ENCODE data around the gene SLC9A6. TPM values are rescaled to one million over a fixed set of nuclear protein-coding genes. Genes with fewer than 3 reads are reported as not detected.
A peak's percentile ranks its signal among the peaks of the same experiment; 100 is the strongest.

Gene SLC9A6
- total RNA-seq: 10 to 100 TPM; 14.7 to 17.2 TPM
- polyA plus RNA-seq: 10 to 100 TPM in 1 of 2 donors, 1 to 10 TPM in 1; 7.0 to 16.7 TPM
- long read RNA-seq, donor 1, full-length matches to known transcripts: 3 of 12 reads
- long read RNA-seq, donor 1, partial matches to known transcripts: 4 of 12 reads
- long read RNA-seq, donor 1, other reads (novel, unspliced or antisense): 5 of 12 reads
- long read RNA-seq, donor 2, full-length matches to known transcripts: 3 of 7 reads
- long read RNA-seq, donor 2, partial matches to known transcripts: 0 of 7 reads
- long read RNA-seq, donor 2, other reads (novel, unspliced or antisense): 4 of 7 reads

DNA sequence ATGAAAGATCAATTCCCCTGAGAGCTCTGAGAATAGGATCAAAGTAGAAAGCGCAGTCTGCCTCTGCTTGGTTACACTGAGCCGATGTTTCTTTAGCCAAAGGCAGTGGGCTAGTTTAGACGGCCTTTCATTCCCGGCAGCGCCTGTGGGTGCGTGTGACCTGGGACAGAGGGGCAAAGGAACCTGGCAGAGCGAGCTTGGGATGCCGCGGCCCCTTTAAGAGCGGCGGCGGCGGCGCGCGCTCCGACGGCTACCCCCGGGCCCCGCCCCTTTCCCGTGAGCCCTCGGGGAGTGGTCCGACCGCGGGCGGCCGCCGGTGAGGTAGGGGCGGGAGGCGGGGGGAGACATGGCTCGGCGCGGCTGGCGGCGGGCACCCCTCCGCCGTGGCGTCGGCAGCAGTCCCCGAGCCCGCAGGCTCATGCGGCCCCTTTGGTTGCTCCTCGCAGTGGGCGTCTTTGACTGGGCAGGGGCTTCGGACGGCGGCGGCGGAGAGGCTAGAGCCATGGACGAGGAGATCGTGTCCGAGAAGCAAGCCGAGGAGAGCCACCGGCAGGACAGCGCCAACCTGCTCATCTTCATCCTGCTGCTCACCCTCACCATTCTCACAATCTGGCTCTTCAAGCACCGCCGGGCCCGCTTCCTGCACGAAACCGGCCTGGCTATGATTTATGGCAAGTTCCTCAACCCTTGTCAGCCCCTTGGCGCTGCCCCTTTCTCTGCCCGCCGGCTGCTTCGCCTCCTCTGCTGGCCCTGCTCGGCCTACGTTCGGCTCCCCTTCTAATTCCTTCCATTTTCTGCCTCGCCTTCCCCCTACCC, at the start of gene SLC9A6:
SLC9A6 (plus strand) TSS at position 279 of the 816 bp plus-strand sequence; CDS start at position 503, 224 bp downstream.
- peak; percentile 93 for ATAC-seq (ENCODE audit: low FRiP score)
- Histone ChIP-seq H3K4me3 (ENCODE audit: low read length in 2 of 2) (peak within 1 kb of the TSS; percentile 47 to 90), H3K27me3 (ENCODE audit: control insufficient read depth in 1 of 2, insufficient read depth in 2 of 2, low read length in 1 of 2) (no peaks in the 10 kb centered on the region), H3K27ac (ENCODE audit: low read depth in 1 of 2, low read length in 2 of 2) (peak within 1 kb of the TSS in 1 of 2 donors; percentile 94), H3K4me1 (ENCODE audit: control insufficient read depth in 1 of 2, insufficient read depth in 2 of 2, low read length in 2 of 2) (no peaks in the 10 kb centered on the region), H3K36me3 (ENCODE audit: control insufficient read depth in 1 of 2, insufficient read depth in 2 of 2, low read length in 1 of 2) (no peaks in the 10 kb centered on the region), H3K9me3 (ENCODE audit: control insufficient read depth, low read length) (no peaks in the 10 kb centered on the region)
- DNase-seq: peak; percentile 82 to 90
- WGBS, 2 donors: 0 to 28% methylated on average over 61 to 67 of the region's 68 CpGs
- intact Hi-C loops (cut with DNase I): no loop called here

DNA sequence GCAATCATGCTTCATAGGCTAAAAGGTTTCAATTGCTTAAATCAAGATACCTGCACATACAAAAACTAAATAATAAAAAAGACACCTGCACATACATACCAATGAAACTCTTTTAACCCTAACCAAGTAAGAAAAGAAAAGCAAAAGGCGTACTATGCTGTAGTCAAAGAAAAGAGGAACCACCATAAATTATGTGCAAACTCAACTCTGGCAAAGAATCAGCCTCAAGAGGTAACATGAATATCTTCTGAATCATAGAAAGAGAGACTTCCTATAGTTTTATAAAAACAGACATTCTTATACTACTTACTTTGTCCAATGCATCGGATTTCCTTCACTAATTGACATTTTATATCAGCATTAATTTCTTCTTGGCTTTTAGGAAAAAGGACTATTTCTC, 40.7 kb upstream of the SLC9A6 start:
- no peaks in the 10 kb centered on the region for H3K9me3 ChIP-seq (ENCODE audit: control insufficient read depth, low read length)
- no peak for DNase-seq
- H3K36me3 ChIP-seq (ENCODE audit: control insufficient read depth in 1 of 2, insufficient read depth in 2 of 2, low read length in 1 of 2): peaks cover 0 to 3% of the 10 kb centered on the region in 2 donors
- H3K4me3 ChIP-seq (ENCODE audit: low read length in 2 of 2): no peak overlapping the region
- H3K27me3 ChIP-seq (ENCODE audit: control insufficient read depth in 1 of 2, insufficient read depth in 2 of 2, low read length in 1 of 2): no peaks in the 10 kb centered on the region
- H3K27ac ChIP-seq (ENCODE audit: low read depth in 1 of 2, low read length in 2 of 2): no peak overlapping the region
- no peaks in the 10 kb centered on the region for H3K4me1 ChIP-seq (ENCODE audit: control insufficient read depth in 1 of 2, insufficient read depth in 2 of 2, low read length in 2 of 2)
- 75 to 93% methylated on average over 2 of the region's 2 CpGs for WGBS, 2 donors
- intact Hi-C loops (cut with DNase I): no loop called here
- no peak for ATAC-seq (ENCODE audit: low FRiP score)

DNA sequence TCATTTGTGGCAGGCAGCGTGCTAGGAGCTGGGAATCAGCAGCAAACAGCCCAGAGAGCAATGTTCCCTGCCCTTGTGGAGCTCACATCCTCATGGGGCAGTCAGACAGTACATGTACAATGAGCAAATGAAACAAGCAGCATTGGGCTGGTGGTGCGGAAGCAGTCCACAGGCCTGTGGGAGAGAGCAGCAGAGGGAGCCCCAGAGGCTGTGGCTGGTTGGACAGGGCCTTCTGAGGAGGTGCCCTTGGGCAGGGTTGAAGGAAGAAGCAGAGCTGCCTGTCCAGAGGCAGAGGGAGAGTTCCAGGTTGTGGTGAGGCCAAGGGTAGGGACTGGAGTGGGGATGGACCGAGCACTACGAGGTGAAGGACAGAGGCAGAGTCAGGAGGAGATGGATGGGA, 33.9 kb upstream of the SLC9A6 start:
- ATAC-seq (ENCODE audit: low FRiP score): no peak
- 68 to 88% methylated on average over 4 of the region's 4 CpGs for WGBS, 2 donors

DNA sequence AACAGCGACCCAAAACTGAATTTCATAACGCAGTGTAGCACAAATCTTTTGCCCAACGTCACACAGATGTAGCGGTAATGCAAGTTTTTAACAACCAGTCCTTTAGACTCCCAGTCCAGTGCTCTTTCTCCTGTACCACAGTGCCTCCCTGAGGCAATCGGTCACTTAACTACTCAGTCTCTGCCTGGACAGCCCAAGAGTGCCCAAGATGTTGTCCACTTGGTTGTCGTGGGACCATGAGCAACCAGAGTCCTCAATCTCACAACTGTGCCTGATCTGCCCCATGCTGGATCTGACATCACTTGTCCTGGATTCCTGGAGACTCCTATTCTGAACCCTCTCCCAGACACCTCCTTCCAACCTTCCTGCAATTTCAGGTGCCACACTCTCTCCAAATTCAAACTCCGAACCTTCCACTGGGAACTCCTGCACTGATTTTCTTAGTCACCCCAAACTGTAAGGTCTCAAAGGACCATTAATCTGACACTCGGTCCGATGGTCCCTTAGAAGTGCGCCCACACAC, 12.1 kb upstream of the SLC9A6 start:
- ATAC-seq (ENCODE audit: low FRiP score) (peak; percentile 50), DNase-seq (no peak)
- Histone ChIP-seq H3K9me3 (ENCODE audit: control insufficient read depth, low read length) (no peaks in the 10 kb centered on the region), H3K4me3 (ENCODE audit: low read length in 2 of 2) (peak overlapping the region; percentile 22 to 76), H3K36me3 (ENCODE audit: control insufficient read depth in 1 of 2, insufficient read depth in 2 of 2, low read length in 1 of 2) (no peaks in the 10 kb centered on the region), H3K4me1 (ENCODE audit: control insufficient read depth in 1 of 2, insufficient read depth in 2 of 2, low read length in 2 of 2) (no peaks in the 10 kb centered on the region), H3K27me3 (ENCODE audit: control insufficient read depth in 1 of 2, insufficient read depth in 2 of 2, low read length in 1 of 2) (no peaks in the 10 kb centered on the region), H3K27ac (ENCODE audit: low read depth in 1 of 2, low read length in 2 of 2) (peak overlapping the region in 1 of 2 donors; percentile 92)
- intact Hi-C loops (cut with DNase I): loop anchor here in 1 of 2 donors (2.0 to 5.0 kb wide), 2 partner anchors 452 to 524 kb away; partner anchors contain the start of genes HTATSF1 and INTS6L
- 1 to 35% methylated on average over 10 of the region's 10 CpGs for WGBS, 2 donors

More for the DNA sequence above, 33.9 kb upstream of the SLC9A6 start:
- intact Hi-C loops (cut with DNase I): no loop called here
- DNase-seq: no peak
- no peak overlapping the region for H3K27ac ChIP-seq (ENCODE audit: low read depth in 1 of 2, low read length in 2 of 2)
- H3K4me1 ChIP-seq (ENCODE audit: control insufficient read depth in 1 of 2, insufficient read depth in 2 of 2, low read length in 2 of 2): no peaks in the 10 kb centered on the region
- H3K36me3 ChIP-seq (ENCODE audit: control insufficient read depth in 1 of 2, insufficient read depth in 2 of 2, low read length in 1 of 2): no peaks in the 10 kb centered on the region
- no peaks in the 10 kb centered on the region for H3K27me3 ChIP-seq (ENCODE audit: control insufficient read depth in 1 of 2, insufficient read depth in 2 of 2, low read length in 1 of 2)
- no peak overlapping the region for H3K4me3 ChIP-seq (ENCODE audit: low read length in 2 of 2)
- no peaks in the 10 kb centered on the region for H3K9me3 ChIP-seq (ENCODE audit: control insufficient read depth, low read length)

DNA sequence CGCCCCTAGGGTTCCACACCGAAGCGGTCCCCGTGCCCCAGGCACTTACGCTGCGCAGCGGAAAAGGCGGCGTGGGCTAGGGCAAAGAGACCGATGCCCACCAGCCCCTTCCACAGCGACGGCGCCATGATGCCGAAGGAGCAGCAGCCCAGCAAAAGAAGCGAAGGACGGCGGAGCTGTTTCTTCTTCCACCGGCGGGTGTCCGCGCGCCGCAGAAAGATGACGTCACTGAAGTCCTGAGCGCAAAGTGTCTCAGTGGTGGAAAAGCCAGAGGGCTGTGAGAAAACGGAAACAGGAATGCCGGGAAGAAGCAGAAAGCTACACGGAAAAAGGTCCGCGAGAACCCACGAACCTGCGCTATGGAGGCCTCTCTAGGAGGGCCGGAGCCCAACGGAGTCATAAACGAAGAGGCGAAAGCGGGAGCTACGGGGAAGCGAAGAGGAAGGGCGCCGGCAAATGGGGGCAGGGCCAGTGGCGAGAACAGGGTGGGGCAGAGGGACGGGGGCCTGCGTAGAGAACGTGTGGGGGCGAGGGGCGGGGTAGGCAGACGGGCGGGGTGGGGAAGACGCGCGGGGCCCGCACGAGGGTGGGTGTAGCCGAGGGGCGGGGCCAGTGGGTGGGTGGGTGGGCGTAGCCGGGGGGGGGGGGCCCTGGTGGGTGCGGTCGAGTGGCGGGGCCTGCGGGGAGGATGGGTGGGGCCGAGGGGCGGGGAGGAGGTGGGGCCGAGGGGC, 11.5 kb upstream of the SLC9A6 start, which contains the start of gene MMGT1:
MMGT1 (minus strand) TSS at position 441 of the 731 bp plus-strand sequence; CDS start at position 128, 313 bp downstream.
- WGBS, 2 donors: 1 to 39% methylated on average over 49 to 51 of the region's 65 CpGs

DNA sequence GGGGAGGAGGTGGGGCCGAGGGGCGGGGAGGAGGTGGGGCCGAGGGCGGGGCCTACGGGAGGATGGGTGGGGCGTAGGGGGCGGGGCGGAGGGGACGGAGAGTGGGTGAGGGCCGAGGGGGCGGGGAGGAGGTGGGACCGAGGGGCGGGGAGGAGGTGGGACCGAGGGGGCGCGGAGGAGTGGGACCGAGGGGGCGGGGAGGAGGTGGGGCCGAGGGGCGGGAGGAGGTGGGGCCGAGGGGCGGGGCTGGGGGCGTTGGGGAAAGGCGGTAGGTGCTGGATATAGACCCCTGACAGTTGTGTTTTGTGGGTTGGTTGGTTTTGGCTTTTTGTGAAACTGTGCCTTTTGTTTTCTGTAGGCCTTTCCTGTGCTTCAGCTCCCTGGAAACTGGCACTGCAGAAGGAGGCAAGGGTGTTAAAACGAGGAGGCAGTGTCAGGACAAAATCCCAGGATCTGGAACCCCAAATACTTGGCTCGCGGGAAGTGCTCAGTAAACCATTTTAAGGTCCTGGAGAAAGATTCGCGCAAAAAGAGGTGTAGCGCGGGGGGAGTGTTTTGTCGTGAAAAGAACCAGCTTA, 10.9 kb upstream of the SLC9A6 start:
- Histone ChIP-seq H3K27ac (ENCODE audit: low read depth in 1 of 2, low read length in 2 of 2) (peak overlapping the region in 1 of 2 donors; percentile 59), H3K36me3 (ENCODE audit: control insufficient read depth in 1 of 2, insufficient read depth in 2 of 2, low read length in 1 of 2) (no peaks in the 10 kb centered on the region), H3K27me3 (ENCODE audit: control insufficient read depth in 1 of 2, insufficient read depth in 2 of 2, low read length in 1 of 2) (no peaks in the 10 kb centered on the region), H3K9me3 (ENCODE audit: control insufficient read depth, low read length) (no peaks in the 10 kb centered on the region), H3K4me1 (ENCODE audit: control insufficient read depth in 1 of 2, insufficient read depth in 2 of 2, low read length in 2 of 2) (no peaks in the 10 kb centered on the region), H3K4me3 (ENCODE audit: low read length in 2 of 2) (peak overlapping the region in 1 of 2 donors; percentile 48)
- intact Hi-C loops (cut with DNase I): loop anchor here in 1 of 2 donors (5.0 kb wide), 1 partner anchor 523 kb away; the partner anchor contains the start of gene HTATSF1
- DNase-seq (peak; percentile 82 to 92), ATAC-seq (ENCODE audit: low FRiP score) (peak; percentile 73)
- 7 to 32% methylated on average over 15 to 28 of the region's 32 CpGs for WGBS, 2 donors

More for the DNA sequence above, 11.5 kb upstream of the SLC9A6 start, which contains the start of gene MMGT1:
- H3K27ac ChIP-seq (ENCODE audit: low read depth in 1 of 2, low read length in 2 of 2): peak within 1 kb of the TSS; percentile 29 to 92
- H3K9me3 ChIP-seq (ENCODE audit: control insufficient read depth, low read length): no peaks in the 10 kb centered on the region
- peak within 1 kb of the TSS; percentile 22 to 76 for H3K4me3 ChIP-seq (ENCODE audit: low read length in 2 of 2)
- no peaks in the 10 kb centered on the region for H3K4me1 ChIP-seq (ENCODE audit: control insufficient read depth in 1 of 2, insufficient read depth in 2 of 2, low read length in 2 of 2)
- DNase-seq: peak; percentile 91 to 93
- H3K27me3 ChIP-seq (ENCODE audit: control insufficient read depth in 1 of 2, insufficient read depth in 2 of 2, low read length in 1 of 2): no peaks in the 10 kb centered on the region
- H3K36me3 ChIP-seq (ENCODE audit: control insufficient read depth in 1 of 2, insufficient read depth in 2 of 2, low read length in 1 of 2): no peaks in the 10 kb centered on the region
- intact Hi-C loops (cut with DNase I): loop anchor here in 1 of 2 donors (2.0 to 5.0 kb wide), 2 partner anchors 453 to 524 kb away; partner anchors contain the start of genes HTATSF1 and INTS6L
- peak; percentile 91 for ATAC-seq (ENCODE audit: low FRiP score)

DNA sequence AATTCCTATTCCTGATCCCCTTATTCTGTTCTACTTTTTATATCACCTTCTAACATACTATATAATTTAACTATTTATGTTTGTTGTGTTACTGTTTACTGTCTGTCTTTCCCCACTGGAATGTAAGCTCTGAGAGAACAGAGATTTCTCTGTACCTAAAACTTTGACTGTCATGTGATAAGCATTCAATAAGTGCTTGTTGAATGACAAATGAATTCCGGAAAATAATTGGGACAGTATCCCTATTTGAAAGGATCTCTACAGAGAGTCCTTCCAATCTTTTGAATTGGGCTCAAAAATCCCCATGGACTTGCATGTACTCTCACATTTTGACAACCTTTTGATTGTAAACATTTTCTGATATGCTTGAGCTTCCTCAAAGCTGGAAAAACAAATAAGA, 9.8 kb upstream of the SLC9A6 start:
- no peak for ATAC-seq (ENCODE audit: low FRiP score)
- Histone ChIP-seq H3K9me3 (ENCODE audit: control insufficient read depth, low read length) (no peaks in the 10 kb centered on the region), H3K27me3 (ENCODE audit: control insufficient read depth in 1 of 2, insufficient read depth in 2 of 2, low read length in 1 of 2) (no peaks in the 10 kb centered on the region), H3K4me3 (ENCODE audit: low read length in 2 of 2) (no peak overlapping the region), H3K27ac (ENCODE audit: low read depth in 1 of 2, low read length in 2 of 2) (no peak overlapping the region), H3K4me1 (ENCODE audit: control insufficient read depth in 1 of 2, insufficient read depth in 2 of 2, low read length in 2 of 2) (no peaks in the 10 kb centered on the region), H3K36me3 (ENCODE audit: control insufficient read depth in 1 of 2, insufficient read depth in 2 of 2, low read length in 1 of 2) (no peaks in the 10 kb centered on the region)
- WGBS, 2 donors: 86 to 90% methylated on average over 1 of the region's 1 CpG
- intact Hi-C loops (cut with DNase I): no loop called here
- DNase-seq: no peak

DNA sequence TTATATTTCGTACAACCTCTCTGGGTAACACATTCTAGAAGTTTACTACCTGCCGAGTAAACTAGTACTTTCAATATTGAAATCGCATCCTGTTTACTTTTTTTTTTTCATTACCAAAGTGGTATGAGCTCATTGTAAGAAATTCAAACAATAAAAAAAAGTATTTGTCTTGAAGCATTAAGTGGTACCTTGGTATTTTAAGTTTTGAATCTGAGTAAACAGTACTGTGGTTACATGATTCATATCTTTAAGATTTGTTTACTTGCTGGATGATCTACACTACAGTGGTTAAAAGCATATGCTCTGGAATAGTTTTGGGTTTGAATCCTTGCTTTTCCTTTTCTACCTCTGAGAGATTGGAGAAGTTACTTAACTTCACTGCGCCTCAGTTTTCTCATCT, 7.6 kb upstream of the SLC9A6 start:
- Histone ChIP-seq H3K27ac (ENCODE audit: low read depth in 1 of 2, low read length in 2 of 2) (no peak overlapping the region), H3K4me3 (ENCODE audit: low read length in 2 of 2) (no peak overlapping the region), H3K27me3 (ENCODE audit: control insufficient read depth in 1 of 2, insufficient read depth in 2 of 2, low read length in 1 of 2) (no peaks in the 10 kb centered on the region), H3K4me1 (ENCODE audit: control insufficient read depth in 1 of 2, insufficient read depth in 2 of 2, low read length in 2 of 2) (no peaks in the 10 kb centered on the region), H3K9me3 (ENCODE audit: control insufficient read depth, low read length) (no peaks in the 10 kb centered on the region), H3K36me3 (ENCODE audit: control insufficient read depth in 1 of 2, insufficient read depth in 2 of 2, low read length in 1 of 2) (no peaks in the 10 kb centered on the region)
- intact Hi-C loops (cut with DNase I): no loop called here
- no peak for DNase-seq
- WGBS, 2 donors: 71 to 84% methylated on average over 4 of the region's 4 CpGs
- ATAC-seq (ENCODE audit: low FRiP score): no peak
